ENCODE data around the gene ADGRF4.

ADGRF4 gene
- long read RNA-seq, donor 1, result 0 reads
- long read RNA-seq, donor 2, result 0 reads
- long read RNA-seq, donor 3, result 0 reads
- long read RNA-seq, donor 4, result 0 reads
- long read RNA-seq, donor 5, result 0 reads
- long read RNA-seq, donor 6, result 0 reads
- long read RNA-seq, donor 7, result 0 reads
- long read RNA-seq, donor 8, result 0 reads

GRCh38 chr6:47698342-47698787, at the start of gene ADGRF4:
Gene ADGRF4 (plus strand): TSS chr6:47698580. CDS start chr6:47707246, 8,666 bp downstream.
- DNase-seq, result no peak

- DNase-seq, result no peak
These were observed 47.6 kb upstream of the ADGRF4 start for GRCh38 chr6:47650553-47651432.

- DNase-seq, result no peak
These were observed 46.9 kb upstream of the ADGRF4 start for GRCh38 chr6:47651505-47651944.

- DNase-seq, result no peak
These were observed 44.7 kb upstream of the ADGRF4 start for GRCh38 chr6:47653706-47654105.

- no peak for DNase-seq
These were observed 44.1 kb upstream of the ADGRF4 start for GRCh38 chr6:47654255-47654654.

- DNase-seq, result no peak
These were observed 42.4 kb upstream of the ADGRF4 start for GRCh38 chr6:47655719-47656595.

GRCh38 chr6:47661960-47662359, 36.4 kb upstream of the ADGRF4 start:
- DNase-seq, result no peak

- no peak for DNase-seq
These were observed 34.7 kb upstream of the ADGRF4 start for GRCh38 chr6:47663462-47664216.

- DNase-seq, result no peak
These were observed 33.3 kb upstream of the ADGRF4 start for GRCh38 chr6:47665112-47665511.

- peak; percentile 41 for DNase-seq
These were observed 28.5 kb upstream of the ADGRF4 start for GRCh38 chr6:47669684-47670513.

- no peak for DNase-seq
These were observed 27.5 kb upstream of the ADGRF4 start for GRCh38 chr6:47670851-47671250.

GRCh38 chr6:47671777-47672176, 26.6 kb upstream of the ADGRF4 start:
- no peak for DNase-seq

- DNase-seq, result no peak
These were observed 25.6 kb upstream of the ADGRF4 start for GRCh38 chr6:47672816-47673215.

GRCh38 chr6:47674673-47675072, 23.7 kb upstream of the ADGRF4 start:
- no peak for DNase-seq

- DNase-seq, result no peak
These were observed 20.8 kb upstream of the ADGRF4 start for GRCh38 chr6:47677381-47678100.

GRCh38 chr6:47678739-47679138, 19.6 kb upstream of the ADGRF4 start:
- DNase-seq, result no peak

- no peak for DNase-seq
These were observed 19.0 kb upstream of the ADGRF4 start for GRCh38 chr6:47679322-47679906.

GRCh38 chr6:47680051-47680450, 18.3 kb upstream of the ADGRF4 start:
- DNase-seq, result no peak

GRCh38 chr6:47680724-47681123, 17.7 kb upstream of the ADGRF4 start:
- DNase-seq, result no peak
